ENCODE measurements around the gene IL31. TPM values are rescaled to one million over a fixed set of nuclear protein-coding genes. Genes with fewer than 3 reads are reported as not detected.

Gene IL31
- total and polyA plus RNA-seq, 2 of the 4 experiments (the other 2 are of a cell fraction), result not detected

DNA sequence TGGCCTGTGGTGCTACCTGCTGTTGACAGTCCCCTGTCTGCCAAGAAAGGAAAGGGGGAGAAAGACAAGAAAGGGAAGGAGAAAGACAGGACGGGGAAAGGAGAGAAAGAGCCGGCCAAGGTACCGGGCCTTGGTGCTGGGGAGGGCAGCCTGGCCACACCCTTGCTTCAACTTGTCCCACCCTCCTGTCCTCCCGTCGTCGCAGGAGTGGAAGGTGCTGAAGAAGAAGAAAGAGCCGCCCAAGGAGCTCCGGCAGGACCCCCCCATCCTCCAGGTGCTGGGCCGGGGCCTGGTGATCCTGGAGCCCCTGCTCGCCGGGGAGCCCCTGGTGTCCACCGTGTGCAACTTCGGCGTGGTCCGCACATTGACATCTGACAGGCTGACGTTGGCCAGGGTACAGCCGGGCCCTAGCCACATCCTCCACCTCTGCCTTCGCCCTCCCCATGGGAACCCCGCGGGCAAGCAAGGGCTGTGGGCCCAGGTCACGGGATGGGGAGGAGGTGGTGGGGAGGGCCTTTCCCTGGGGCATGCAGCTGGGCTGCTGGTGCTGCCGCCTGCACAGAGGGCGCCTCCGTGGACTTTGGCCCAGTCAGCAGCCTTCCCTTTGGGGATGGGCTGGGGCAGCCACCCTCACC is 26.6 kb upstream of the IL31 start:
- peaks cover 4% of the 10 kb centered on the region for H3K4me1 ChIP-seq (ENCODE audit: control insufficient read depth, insufficient read depth, low read length)
- no peak overlapping the region for H3K14ac ChIP-seq (replicated peaks; ENCODE audit: low read depth, low read length)
- H3K27me3 ChIP-seq (ENCODE audit: control insufficient read depth, insufficient read depth, low read length), result peaks cover 22% of the 10 kb centered on the region
- TF ChIP-seq ELK1 (IDR thresholded peaks at IDR 0.05; ENCODE audit: borderline replicate concordance, low read depth, low read length), result no peak
- TF ChIP-seq SMC3 (IDR thresholded peaks at IDR 0.05; ENCODE audit: low read depth, low read length), result no peak
- TF ChIP-seq CEBPB (IDR thresholded peaks at IDR 0.05; ENCODE audit: low read depth, low read length), result no peak
- TF ChIP-seq POLR2A (IDR thresholded peaks at IDR 0.05; ENCODE audit: low read depth, low read length), result no peak
- TF ChIP-seq, protein P1, sequence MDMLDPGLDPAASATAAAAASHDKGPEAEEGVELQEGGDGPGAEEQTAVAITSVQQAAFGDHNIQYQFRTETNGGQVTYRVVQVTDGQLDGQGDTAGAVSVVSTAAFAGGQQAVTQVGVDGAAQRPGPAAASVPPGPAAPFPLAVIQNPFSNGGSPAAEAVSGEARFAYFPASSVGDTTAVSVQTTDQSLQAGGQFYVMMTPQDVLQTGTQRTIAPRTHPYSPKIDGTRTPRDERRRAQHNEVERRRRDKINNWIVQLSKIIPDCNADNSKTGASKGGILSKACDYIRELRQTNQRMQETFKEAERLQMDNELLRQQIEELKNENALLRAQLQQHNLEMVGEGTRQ (IDR thresholded peaks at IDR 0.05; ENCODE audit: low read depth, low read length), result no peak
- TF ChIP-seq BHLHE40 (IDR thresholded peaks at IDR 0.05; ENCODE audit: low read depth, low read length), result no peak
- TF ChIP-seq RCOR1 (IDR thresholded peaks at IDR 0.05; ENCODE audit: insufficient replicate concordance, low read length), result no peak
- TF ChIP-seq CHD1 (IDR thresholded peaks at IDR 0.05; ENCODE audit: low read depth, low read length), result no peak
- TF ChIP-seq MAFK (IDR thresholded peaks at IDR 0.05; ENCODE audit: low read depth, low read length), result no peak
- TF ChIP-seq RFX5 (IDR thresholded peaks at IDR 0.05; ENCODE audit: low read depth, low read length), result no peak
- TF ChIP-seq FOS (IDR thresholded peaks at IDR 0.05; ENCODE audit: low read depth, low read length), result no peak
- TF ChIP-seq MXI1 (IDR thresholded peaks at IDR 0.05; ENCODE audit: borderline replicate concordance, low read depth, low read length), result no peak
- TF ChIP-seq MAZ (IDR thresholded peaks at IDR 0.05; ENCODE audit: borderline replicate concordance, low read depth, low read length), result no peak
- TF ChIP-seq, protein P2, sequence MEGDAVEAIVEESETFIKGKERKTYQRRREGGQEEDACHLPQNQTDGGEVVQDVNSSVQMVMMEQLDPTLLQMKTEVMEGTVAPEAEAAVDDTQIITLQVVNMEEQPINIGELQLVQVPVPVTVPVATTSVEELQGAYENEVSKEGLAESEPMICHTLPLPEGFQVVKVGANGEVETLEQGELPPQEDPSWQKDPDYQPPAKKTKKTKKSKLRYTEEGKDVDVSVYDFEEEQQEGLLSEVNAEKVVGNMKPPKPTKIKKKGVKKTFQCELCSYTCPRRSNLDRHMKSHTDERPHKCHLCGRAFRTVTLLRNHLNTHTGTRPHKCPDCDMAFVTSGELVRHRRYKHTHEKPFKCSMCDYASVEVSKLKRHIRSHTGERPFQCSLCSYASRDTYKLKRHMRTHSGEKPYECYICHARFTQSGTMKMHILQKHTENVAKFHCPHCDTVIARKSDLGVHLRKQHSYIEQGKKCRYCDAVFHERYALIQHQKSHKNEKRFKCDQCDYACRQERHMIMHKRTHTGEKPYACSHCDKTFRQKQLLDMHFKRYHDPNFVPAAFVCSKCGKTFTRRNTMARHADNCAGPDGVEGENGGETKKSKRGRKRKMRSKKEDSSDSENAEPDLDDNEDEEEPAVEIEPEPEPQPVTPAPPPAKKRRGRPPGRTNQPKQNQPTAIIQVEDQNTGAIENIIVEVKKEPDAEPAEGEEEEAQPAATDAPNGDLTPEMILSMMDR (conservative IDR thresholded peaks at IDR 0.05; ENCODE audit: low read depth, low read length), result no peak
- no peak for TF ChIP-seq NFE2L2 (IDR thresholded peaks at IDR 0.05; ENCODE audit: low read depth, low read length)
- TF ChIP-seq RAD21 (IDR thresholded peaks at IDR 0.05; ENCODE audit: low read length), result no peak
- no peaks in the 10 kb centered on the region for H3K36me3 ChIP-seq (ENCODE audit: control insufficient read depth, insufficient read depth, low read length)
- H3K27ac ChIP-seq (ENCODE audit: insufficient read depth, low read length), result no peak overlapping the region
- peaks cover 4% of the 10 kb centered on the region; the same call in 1 of the 2 replicates for H3K9me1 ChIP-seq (ENCODE audit: insufficient read depth, low read length)
- ChIA-PET POLR2A (ENCODE audit: unreplicated experiment) (no interaction called here), CTCF (no interaction called here)
- no peak overlapping the region for H3K9ac ChIP-seq (ENCODE audit: low read depth, low read length)
- WGBS, 2 experiments (ENCODE audit: extremely low coverage in 2 of 2, insufficient read length in 1 of 2), result no CpG with 5 or more reads among the region's 24 CpGs
- no peaks in the 10 kb centered on the region for H3K79me1 ChIP-seq (ENCODE audit: low read depth in 1 of 2, low read length in 2 of 2)
- H2BK15ac ChIP-seq (ENCODE audit: low read depth, low read length), result no peak overlapping the region
- intact Hi-C loops (cut with micrococcal nuclease) (no loop called here), in situ Hi-C loops (cut with MboI; ENCODE audit: low sequenced_read_pairs) (no loop called here), dilution Hi-C loops (cut with HindIII; ENCODE audit: low sequenced_read_pairs, unreplicated experiment) (no loop called here)
- no peak overlapping the region for H4K5ac ChIP-seq (ENCODE audit: low read depth, low read length)
- BruUV-seq (replicated peaks), result no TSS peak
- no peak overlapping the region for H3K4me3 ChIP-seq (ENCODE audit: insufficient read depth, low read depth, low read length)
- H2AK5ac ChIP-seq (ENCODE audit: low read depth, low read length), result no peak overlapping the region; the same call in 1 of the 2 replicates
- H3K4me2 ChIP-seq (ENCODE audit: low read depth, low read length), result no peak overlapping the region
- no peak overlapping the region for H3K23ac ChIP-seq (ENCODE audit: low read depth, low read length)
- no peak overlapping the region for H4K8ac ChIP-seq (ENCODE audit: low read depth in 2 of 2, low read length in 2 of 2)
- ATAC-seq (ENCODE audit: low read depth) (no peak), DNase-seq (no peak)
- no peak overlapping the region for H2AFZ ChIP-seq (replicated peaks; ENCODE audit: low read length, poor library complexity)
- H2AK9ac ChIP-seq (replicated peaks; ENCODE audit: low read depth, low read length, poor library complexity), result no peak overlapping the region
- H3K56ac ChIP-seq (ENCODE audit: extremely low read depth, insufficient read depth, low read length), result no peak overlapping the region
- H3K9me3 ChIP-seq (ENCODE audit: control insufficient read depth, insufficient read depth, low read length), result no peaks in the 10 kb centered on the region
- no peak overlapping the region for H4K91ac ChIP-seq (ENCODE audit: insufficient read depth, low read depth, low read length)
- H2BK120ac ChIP-seq (ENCODE audit: low read depth, low read length), result no peak overlapping the region
- no peak overlapping the region for H3K4ac ChIP-seq (ENCODE audit: low read depth, low read length)
- H4K20me1 ChIP-seq (ENCODE audit: insufficient read depth, low read length), result peaks cover 7% of the 10 kb centered on the region; the same call in 1 of the 2 replicates
- no peak overlapping the region for H2BK20ac ChIP-seq (ENCODE audit: low read depth, low read length)
- no peak overlapping the region for H3K18ac ChIP-seq (ENCODE audit: low read depth, low read length)
- H2BK5ac ChIP-seq (ENCODE audit: low read depth, low read length, poor library complexity, severe bottlenecking), result no peak overlapping the region

Measured in IMR-90 (cell line).